ENCODE measurements around the gene ERG.
A peak's percentile ranks its signal among the peaks of the same experiment; 100 is the strongest.

ERG gene

DNA sequence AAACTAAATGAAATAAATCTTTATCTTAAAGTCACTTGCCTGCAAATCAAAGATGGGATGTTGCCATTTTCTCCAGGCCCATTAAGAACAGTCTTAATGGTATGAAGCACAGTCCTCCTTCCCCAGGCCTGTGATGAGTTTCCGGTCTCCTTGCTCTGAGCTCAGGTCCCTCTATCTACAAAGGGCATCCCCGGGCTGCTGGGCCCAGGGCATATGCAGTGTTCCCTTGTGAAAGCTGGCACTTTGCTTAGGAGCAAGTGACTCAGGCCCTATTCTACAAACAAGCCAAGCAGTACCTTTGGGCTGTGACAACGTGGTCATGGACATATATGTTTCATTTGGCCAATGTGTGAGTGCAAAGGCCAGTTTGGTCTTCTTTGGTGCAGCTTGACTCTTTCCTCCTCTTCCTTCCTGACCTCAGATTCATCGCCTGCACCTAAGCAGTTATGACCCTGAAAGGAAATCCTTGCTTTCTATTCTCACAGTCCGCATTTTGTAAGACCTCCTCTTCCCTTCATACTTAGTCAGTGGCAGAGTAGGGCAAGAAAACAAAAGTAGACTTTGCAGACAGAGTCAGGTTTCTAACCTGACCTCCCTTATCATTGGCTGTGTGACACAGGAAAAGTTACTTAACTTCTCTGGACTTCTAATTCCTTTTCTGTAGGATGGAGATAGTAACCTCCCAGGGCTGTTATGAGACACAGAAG lies 109.5 kb downstream of the ERG start:
- DNase-seq (ENCODE audit: low spot score), result no peak

DNA sequence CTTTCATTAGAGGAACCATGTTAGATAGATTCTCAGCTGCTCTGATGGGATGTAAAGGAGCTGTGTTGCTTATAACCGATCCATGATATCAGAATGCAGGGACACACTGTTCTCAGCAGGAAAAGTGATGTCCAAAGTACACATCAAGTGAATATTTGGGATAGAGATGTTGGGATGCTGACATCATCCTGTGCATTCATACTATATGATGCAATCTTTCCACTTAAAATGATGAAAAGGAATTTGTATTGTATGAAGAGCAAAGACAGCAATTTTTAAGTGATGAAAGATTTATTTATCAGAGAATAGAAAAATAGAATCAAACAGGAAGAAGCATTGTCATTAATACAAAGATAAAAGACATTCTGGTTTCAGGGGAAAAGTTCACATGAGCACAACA lies 110.1 kb downstream of the ERG start:
- no peak for DNase-seq (ENCODE audit: low spot score)

DNA sequence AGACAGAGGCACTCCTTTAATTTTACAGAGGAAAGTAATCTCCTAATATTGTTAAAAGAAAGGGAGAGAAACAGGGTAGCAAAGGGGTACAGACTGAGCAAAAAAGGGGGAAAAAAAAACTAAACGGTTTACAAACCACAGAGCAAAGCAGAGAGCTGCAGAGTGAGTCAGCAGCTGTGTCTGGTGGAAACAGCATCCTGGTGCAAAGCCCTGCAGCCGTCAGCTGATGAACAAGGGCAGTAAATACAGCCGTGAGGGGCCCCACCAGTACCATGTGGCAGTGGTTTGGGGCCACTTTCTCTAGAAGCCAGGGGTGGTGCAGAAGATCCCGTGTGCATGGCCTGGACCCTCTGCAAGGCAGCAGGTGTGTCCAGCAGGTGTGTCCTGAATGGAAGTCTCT lies 111.3 kb downstream of the ERG start:
- DNase-seq (ENCODE audit: low spot score), result peak; percentile 33

DNA sequence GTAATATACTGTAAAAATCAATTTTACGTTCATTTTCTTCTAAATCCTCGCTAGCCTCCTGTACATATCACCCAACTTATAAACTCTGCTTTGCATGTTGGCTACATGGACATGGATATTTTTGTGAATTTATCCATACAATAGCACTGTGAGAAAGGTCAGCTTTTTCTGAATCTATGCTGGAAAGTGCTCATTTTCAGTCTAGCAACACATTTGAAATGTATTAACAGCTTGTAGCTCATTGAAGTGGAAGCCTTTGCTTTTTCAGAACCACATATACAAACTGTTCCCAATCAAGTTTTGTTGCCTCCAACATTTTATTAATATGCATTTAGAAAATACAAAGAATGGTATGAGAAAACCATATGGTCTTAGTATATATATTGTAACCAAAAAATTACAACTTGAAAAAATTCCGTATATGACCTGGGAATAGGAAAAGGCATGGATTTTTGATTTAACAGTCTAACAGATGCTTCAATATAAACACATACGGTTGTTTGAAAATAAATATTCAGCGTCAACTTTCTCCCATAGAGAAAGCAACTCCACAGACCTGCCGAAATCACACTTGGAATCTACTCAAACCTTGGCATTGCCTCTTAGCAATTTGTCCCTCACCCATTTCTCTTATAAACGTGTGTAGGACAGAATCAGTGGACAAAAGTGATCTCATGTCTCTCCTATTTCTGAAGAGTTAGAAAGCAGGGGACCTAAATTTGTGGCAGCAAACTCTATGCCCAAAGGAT lies 112.7 kb downstream of the ERG start:
- no peak for DNase-seq (ENCODE audit: low spot score)

DNA sequence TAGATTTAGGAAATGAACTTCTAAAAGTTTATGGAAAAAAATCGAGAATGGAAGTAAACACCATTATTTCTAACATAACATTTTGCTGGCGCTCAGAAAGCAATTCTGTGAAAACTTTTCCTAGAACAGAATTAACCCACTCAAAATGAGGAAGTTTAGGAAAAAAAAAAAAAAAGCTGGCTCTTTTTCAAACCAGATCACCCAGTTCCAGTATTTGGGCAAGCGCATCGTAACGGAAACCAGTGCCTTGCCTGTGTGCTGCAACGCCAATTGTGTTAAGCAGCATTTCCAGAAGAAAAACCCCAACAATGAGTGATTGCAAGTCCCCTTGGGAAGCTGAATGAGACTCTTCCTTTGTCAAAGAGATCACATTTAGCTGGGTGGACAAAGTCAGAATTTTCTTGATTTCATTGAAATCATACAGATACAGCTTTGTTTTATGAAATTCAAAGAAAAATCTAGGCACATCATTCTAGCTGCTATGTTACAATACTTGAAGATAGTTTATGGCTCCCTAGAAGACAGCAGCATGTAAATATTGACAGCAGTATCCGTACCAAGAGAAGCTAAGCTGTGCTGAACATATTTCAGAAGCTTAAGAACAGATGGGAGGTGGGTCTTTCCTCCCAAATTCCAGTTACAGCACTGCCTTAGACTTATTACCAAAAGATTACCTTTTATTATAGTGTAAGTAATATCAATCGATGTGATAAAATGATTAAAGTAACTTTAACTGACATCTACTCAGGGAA lies 113.4 kb downstream of the ERG start:
- no peak for DNase-seq (ENCODE audit: low spot score)

DNA sequence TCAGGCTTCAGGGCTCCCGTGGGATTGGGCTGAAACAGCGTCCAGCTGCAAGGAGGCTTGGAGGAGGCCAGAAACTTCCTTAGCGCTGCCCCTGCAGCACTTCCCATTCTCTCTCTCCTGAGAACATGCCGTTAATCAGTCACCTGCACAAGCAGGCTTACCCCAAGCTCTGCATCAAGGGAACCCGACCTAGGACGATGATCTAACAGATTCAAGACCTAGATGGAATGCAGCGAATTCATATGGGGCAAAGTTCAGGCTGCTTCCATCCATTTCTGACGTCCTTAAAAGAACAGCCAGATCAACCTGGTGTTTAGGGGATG lies 114.1 kb downstream of the ERG start:
- DNase-seq (ENCODE audit: low spot score), result no peak

DNA sequence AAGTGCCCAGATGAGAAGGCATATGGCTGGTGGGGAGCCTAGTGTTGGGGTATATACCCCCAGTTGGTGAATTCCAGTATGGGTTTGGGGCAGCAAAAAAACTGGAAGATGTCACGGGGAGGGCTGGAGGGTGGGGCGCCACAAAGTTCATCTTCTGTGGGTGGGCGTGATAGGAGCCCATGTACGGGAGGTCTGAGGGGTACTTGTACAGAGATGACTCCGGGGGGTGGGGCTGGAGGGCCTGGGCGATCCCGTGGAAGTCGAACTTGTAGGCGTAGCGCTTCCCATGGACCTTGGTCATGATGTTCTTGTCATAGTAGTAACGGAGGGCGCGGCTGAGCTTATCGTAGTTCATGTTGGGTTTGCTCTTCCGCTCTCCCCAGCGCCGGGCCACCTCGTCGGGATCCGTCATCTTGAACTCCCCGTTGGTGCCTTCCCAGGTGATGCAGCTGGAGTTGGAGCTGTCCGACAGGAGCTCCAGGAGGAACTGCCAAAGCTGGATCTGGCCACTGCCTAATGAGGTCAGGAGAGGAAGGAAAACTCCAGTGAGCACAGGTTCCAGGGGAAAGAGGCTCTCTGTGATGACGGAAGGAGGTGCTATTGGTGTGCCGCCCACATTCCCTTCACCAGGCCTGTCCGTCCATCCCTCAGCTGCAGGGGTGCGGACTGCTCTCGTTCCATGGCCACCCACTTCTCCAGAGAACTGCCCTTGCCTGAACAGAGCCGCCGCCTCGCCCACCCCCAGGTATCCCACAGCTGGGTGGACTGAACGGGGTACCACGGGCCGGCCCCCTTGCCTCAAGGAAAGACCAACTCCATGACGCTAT lies 114.7 kb downstream of the ERG start:
- DNase-seq (ENCODE audit: low spot score), result no peak

DNA sequence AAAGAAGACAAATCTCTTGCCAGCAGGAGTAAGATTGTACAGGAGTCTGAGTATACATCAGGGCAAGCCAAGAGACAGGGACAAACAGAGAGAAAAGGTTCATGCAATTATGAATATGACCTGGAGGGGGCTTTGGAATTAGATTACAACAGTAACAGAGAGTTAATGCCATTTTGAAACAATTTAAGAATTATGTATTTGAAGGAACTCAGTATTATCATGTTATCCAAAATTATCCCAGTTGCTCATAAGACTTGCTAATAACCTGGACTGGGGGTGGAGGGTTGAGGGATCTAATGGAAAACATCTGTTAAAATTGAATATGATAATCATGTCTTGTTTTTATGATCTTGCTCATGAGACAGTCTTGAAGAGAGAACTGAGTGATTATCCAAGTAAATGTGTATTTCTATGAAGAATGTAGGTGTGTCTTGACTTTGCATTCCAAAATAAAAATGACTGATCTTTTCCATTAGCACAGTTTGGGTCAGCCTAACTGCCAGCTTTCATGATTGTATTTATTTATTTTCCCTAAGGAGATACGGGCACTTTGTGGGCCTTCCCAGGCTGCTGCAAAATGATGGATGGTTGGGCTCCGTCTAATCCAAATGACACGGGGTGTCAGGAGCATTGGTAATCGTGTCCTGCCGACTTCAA lies 117.7 kb downstream of the ERG start:
- DNase-seq (ENCODE audit: low spot score), result peak; percentile 10

DNA sequence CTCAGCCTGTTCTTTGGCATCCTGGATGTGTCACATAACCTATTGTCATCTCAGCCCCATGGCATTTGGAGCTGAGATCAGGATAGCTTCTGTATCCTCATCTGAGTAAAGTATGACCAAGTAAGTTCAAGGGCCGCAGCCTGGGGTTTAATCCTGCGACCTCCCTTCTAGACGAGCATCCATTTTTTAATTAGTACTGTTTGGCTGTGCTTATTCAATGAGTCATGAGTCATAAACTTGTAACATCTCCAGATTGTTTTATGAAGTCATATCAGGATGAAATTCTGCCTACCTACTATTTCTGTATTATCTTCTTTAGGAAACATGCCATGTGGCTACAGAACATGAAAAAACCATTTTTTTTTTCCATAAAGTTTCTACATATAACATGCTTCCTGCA lies 119.1 kb downstream of the ERG start:
- DNase-seq (ENCODE audit: low spot score), result no peak

DNA sequence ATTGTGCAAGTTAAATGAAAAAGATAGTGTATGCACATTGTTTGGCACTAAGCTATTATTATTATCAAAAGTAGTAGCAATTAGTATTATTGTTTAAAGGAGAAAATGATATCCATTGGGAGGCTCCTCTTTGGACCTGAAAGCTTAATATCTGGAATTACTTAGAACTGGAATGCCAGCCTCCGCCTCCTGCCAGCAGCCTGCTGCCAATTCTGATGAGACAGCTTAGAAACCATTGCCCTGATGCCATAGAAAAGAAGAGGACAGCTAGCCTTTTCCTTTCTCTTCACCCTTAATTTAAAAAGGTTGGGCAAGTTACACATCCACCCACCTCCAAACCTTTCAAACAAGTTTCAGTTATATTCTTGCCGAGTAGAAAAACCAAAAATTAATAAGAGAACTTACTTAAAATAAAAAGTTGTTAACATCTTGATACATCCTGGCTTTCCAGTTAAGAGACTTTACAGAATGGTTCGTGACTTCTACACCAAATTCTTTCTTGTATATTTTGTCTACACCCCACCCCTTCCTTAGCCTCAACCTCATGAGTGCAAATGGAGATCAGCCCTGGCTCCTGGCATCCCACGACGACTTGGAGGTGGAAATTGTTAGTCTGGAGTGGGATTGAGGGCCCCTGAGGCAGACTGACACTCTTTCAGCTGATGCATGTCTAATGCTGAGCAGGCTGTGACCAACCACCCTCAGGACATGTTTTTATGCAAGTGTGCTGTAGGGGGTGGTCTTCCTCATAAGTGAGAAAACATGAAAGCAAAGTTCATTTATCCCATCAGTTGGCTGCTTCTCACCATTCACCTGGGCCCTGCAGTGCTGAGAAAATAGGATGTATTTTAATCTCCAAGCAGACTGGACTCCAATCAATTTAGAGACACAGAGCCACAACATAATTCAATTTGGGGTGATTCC lies 120.8 kb downstream of the ERG start:
- DNase-seq (ENCODE audit: low spot score), result no peak

DNA sequence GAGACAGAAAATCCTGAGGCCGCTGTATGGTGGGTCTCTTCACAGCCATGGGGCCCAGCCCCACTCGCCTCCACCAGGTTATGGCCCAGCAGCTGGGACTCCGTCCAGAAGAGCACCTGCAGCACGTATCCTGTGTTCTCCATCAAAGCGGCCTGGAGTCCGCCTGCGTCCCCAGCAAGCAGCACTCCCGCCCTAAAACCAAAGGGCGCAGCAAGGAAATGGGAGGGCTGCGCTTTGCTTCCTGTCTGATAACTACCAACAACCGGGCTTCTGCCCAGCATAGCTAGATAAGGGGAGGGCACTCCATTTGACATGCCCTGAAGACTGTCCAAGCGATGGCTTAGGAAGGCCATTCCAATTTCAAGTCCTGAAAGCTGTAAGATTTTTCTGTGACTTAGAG lies 121.6 kb downstream of the ERG start:
- no peak for DNase-seq (ENCODE audit: low spot score)

DNA sequence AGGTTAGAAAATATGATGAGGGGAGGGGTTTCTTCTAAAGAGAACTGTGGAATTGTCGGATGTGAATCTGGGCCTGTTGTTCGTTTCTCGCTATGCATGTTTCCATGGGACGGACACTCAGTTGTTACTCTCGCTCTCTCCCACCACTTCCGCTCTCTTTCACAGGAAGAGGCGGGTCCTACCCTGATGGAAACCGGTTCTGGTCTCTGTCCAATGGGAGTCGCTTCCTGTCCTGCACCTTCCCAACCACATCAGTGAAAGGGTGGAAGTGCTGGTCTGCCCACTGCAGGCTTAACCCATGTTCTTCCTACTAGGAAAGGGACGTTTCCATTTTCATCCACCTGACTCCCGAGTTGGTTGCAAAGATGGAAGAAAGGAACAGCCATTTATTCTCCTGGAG lies 122.0 kb downstream of the ERG start:
- DNase-seq (ENCODE audit: low spot score), result no peak

DNA sequence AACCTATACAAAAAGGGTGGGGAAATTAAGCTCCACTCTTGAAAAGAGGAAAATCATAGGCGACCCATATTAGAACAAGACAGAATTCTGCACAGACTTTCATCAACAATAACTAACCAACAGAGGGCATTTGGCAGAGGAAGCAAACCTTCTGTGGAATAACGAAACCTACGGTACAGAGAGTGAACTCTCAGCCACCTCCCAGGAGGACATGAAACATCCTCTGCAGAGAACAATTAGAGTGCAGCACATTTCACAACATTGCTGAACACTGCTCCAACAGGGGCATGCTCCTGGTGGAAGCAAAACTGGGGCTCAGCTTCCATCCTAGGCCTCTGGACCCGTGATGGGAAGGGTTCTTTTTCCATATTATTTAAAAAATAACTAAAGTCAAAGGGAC lies 130.6 kb downstream of the ERG start:
- DNase-seq (ENCODE audit: low spot score), result no peak

DNA sequence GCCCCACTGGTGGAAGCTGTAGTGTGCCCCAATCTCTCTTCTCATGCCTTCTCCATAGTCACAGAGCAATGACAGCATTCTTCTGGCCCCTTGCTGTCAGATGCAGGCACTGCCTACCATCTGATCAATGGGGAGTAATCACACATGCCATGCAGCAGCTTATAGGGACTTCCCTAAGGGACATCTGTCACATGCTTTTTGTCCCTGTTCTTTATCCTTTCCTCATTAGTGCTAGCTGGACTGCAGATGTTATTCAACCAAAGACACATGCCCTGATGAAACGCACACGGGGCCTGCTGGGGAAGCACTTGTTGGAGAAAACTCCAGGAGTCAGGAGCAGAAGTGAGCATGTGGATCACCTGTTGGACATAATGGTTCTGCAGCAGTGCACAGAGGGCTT lies 132.8 kb downstream of the ERG start:
- DNase-seq (ENCODE audit: low spot score), result no peak

DNA sequence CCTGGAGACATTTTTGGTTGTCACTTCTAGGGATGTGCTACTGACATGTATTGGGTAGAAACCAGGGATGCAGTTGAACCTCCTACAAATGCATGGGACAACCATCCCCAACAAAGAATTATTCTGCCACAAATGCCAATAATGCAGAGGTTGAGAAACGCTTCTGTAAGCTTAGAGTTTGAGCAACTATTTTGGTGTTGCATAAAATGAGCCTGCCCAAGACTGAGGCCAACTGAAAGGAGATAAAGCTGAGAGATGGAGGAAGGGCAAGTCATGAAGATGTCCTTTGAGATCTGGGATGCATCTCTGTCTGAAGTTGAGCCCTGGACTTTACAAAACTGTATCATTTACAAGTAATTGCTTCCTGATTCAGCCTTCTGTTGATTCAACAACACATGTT lies 134.6 kb downstream of the ERG start:
- no peak for DNase-seq (ENCODE audit: low spot score)

DNA sequence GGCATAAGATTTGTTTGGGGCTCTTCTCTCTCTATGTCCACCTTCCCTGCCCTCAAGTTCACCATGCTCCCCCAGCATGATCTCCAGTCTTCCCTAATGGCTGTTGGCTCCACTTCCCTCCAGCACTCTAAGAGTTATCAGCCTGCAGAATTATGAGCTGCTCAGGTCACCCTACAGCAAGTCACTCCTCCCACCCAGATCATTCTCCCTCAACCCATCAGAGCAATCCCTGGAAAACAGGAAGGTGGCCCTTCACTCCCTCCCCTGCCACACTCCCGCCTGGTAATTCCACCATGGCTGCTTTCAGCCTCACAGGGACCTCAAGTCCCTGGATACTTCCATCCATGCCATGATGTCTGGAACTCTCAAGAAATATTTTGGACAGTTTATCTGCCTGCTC lies 137.0 kb downstream of the ERG start:
- DNase-seq (ENCODE audit: low spot score), result no peak

DNA sequence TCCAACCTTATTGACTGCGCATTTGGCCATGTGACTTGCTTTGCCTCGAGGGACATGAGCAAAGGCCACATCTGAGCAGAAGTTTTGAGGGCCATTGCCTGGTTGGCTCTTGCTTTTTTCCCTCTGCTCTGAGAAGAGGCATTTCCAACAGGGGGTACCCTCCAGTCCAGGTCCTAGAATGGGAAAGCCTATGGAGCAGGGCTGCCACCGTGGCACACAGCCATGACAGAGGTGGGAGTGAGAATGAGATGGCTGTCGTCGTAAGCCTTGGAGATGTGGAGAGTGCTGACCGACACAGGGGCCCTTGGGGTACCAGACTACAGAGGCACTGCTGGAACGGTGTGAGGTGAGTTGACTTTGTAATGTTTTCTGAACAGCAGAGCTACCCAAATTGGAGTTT lies 138.4 kb downstream of the ERG start:
- no peak for DNase-seq (ENCODE audit: low spot score)

DNA sequence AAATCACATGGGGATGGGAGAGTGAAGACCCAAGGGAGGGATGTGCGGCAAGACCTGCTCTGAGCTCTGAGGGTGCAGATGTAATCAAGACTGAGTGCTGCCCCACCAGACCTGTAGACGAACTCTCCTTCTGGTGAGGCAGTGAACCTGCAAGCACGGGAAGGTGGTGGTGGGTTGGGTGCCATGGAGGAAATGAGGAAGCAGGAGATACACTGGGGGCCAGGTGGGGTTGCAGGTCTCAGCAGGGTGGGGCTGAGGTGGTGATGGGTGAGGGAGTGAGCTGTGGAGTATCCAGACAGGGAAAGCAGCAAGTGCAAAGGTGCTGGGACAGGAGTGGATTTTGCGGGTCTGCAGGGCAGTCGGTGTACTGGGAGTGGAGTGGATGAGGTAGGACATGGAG lies 139.2 kb downstream of the ERG start:
- DNase-seq (ENCODE audit: low spot score), result no peak

DNA sequence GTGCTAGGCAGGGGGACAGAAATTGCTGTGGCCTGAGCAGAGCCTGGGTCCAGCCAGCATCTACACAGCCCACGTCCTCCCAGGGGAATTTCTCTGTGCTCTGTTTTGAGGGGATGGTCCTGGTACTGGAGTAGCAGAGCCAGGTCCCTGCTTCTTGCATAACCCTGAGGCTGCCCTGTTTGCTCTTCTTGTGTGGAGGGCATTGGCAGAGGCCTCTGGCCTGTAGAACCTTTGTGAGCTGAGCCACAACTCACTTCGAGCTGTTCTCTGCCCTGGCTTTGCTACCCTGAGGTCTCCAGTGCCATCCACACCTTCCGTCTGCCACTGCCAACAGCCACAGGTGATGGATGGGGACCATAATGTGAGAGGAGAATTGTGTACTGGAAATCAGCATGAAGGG lies 139.6 kb downstream of the ERG start:
- DNase-seq (ENCODE audit: low spot score), result no peak

DNA sequence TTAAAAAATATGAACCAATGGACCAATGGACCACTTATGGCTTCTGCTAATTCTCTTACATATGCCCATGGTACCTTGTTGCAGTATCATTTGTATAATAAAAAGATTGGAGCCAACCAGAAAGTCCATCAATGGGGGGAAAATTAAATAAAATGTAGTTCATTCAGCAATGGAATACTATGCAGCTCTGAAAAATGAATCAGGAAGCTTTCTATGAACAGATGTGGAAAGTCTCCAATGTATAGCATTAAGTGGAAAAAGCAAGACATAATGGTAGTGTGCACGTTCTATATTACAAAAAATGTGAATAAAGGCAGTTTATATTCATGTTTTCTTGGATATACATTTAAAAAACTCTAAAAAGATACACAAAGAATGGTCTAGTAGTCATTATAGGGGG lies 140.2 kb downstream of the ERG start:
- no peak for DNase-seq (ENCODE audit: low spot score)
